B cell (primary cell): ENCODE results near the gene C3orf22. TPM values are rescaled to one million over a fixed set of nuclear protein-coding genes. Genes with fewer than 3 reads are reported as not detected.

ENCODE experiments used
- ATAC-seq: fragments of 200-7000 bp; cut with Tn5 transposase; one replicate; pipeline ENCODE4 v1.10.0; 2021; ENCODE audit warnings: low read depth, mild to moderate bottlenecking, moderate number of reproducible peaks, moderate library complexity
- CTCF ChIA-PET: fragments of 350-600 bp; sonication (Branson Sonifier 250); formaldehyde crosslinking; loops from one replicate; lab custom pipeline; 2021; ENCODE audit warnings: antibody characterized with exemption, inconsistent platforms; lab: Charles Lee
- POLR2A ChIA-PET: fragments of 350-600 bp; sonication (Branson Sonifier 250); formaldehyde crosslinking; loops from one replicate; lab custom pipeline; 2021; ENCODE audit warnings: antibody characterized with exemption; lab: Charles Lee
- DNase-seq: peaks from one replicate; pipeline ENCODE4 v3.0.0; 2013
- H2AFZ ChIP-seq: 2 replicates; pipeline ENCODE4 v1.6.1; 2012; ENCODE audit warnings: mild to moderate bottlenecking, low read depth, low read length; ENCODE audit not compliant: insufficient read depth, poor library complexity, severe bottlenecking
- H3K27ac ChIP-seq, 2 donors: 1 replicate in 1 of 2; 2 replicates in 1 of 2; pipeline ENCODE4 v1.5.1; 2012 to 2013; ENCODE audit warnings: low read length in 2 of 2, mild to moderate bottlenecking in 2 of 2, moderate library complexity in 1 of 2
- H3K27me3 ChIP-seq, 4 experiments: fragments of 200-600 bp in 1 of 4; sonication (generic) in 1 of 4; replicated peaks in 1 of 4; 1 replicate in 2 of 4; 2 replicates in 2 of 4; pipeline versions ENCODE4 v1.6.1 to v1.7.0; 2013 to 2016; ENCODE audit warnings: low read length in 3 of 4, mild to moderate bottlenecking in 2 of 4, mixed read lengths in 1 of 4, moderate library complexity in 1 of 4; ENCODE audit not compliant: insufficient read depth in 4 of 4, control insufficient read depth in 3 of 4; ENCODE audit errors: control extremely low read depth in 1 of 4
- H3K36me3 ChIP-seq, 2 experiments: replicated peaks in 1 of 2; 1 replicate in 1 of 2; 2 replicates in 1 of 2; pipeline versions ENCODE4 v1.6.1 to v1.7.1; 2013; ENCODE audit warnings: low read length in 1 of 2; ENCODE audit not compliant: insufficient read depth in 2 of 2, control insufficient read depth in 1 of 2; ENCODE audit errors: control extremely low read depth in 1 of 2, extremely low read depth in 1 of 2
- H3K4me1 ChIP-seq, 2 donors: fragments of 200-600 bp in 1 of 2; sonication (generic) in 1 of 2; 1 replicate in 1 of 2; 2 replicates in 1 of 2; pipeline versions ENCODE4 v1.5.1 to v1.6.1; 2013 to 2017; ENCODE audit warnings: low read length in 2 of 2; ENCODE audit not compliant: control insufficient read depth in 2 of 2, insufficient read depth in 2 of 2
- H3K4me2 ChIP-seq: replicated peaks from 2 replicates; pipeline ENCODE3; 2012; ENCODE audit warnings: mild to moderate bottlenecking, low read depth, low read length; ENCODE audit not compliant: poor library complexity, severe bottlenecking
- H3K4me3 ChIP-seq, 5 experiments: fragments of 200-600 bp in 1 of 5; sonication (generic) in 1 of 5; 1 replicate in 3 of 5; 2 replicates in 2 of 5; pipeline versions ENCODE4 v1.5.1 to v1.7.0; 2011 to 2016; ENCODE audit warnings: low read length in 4 of 5, mild to moderate bottlenecking in 4 of 5, low read depth in 2 of 5, control low read depth in 1 of 5, moderate library complexity in 1 of 5; ENCODE audit not compliant: insufficient read depth in 1 of 5; ENCODE audit errors: control extremely low read depth in 1 of 5, extremely low read depth in 1 of 5
- H3K79me2 ChIP-seq: fragments of 200-600 bp; sonication (generic); one replicate; pipeline ENCODE4 v1.6.0; 2016; ENCODE audit warnings: low read length; ENCODE audit not compliant: control insufficient read depth, insufficient read depth
- H3K9ac ChIP-seq: fragments of 200-600 bp; sonication (generic); 2 replicates; pipeline ENCODE4 v1.6.1; 2017; ENCODE audit warnings: mild to moderate bottlenecking, low read length, moderate library complexity
- H3K9me3 ChIP-seq, 3 donors: one replicate each; pipeline versions ENCODE4 v1.6.1 to v1.7.1; 2013; ENCODE audit warnings: low read length in 2 of 3; ENCODE audit not compliant: control insufficient read depth in 2 of 3, insufficient read depth in 1 of 3; ENCODE audit errors: control extremely low read depth in 1 of 3
- H4K20me1 ChIP-seq: 2 replicates; pipeline ENCODE4 v1.6.0; 2012; ENCODE audit warnings: mild to moderate bottlenecking, low read length; ENCODE audit not compliant: insufficient read depth, control insufficient read depth, poor library complexity, severe bottlenecking
- H3K27ac Mint-ChIP-seq: one replicate; pipeline ENCODE4 v1.8.0; 2021; ENCODE audit warnings: mixed read lengths
- H3K27me3 Mint-ChIP-seq: one replicate; pipeline ENCODE4 v1.8.0; 2021; ENCODE audit warnings: mixed read lengths
- H3K4me1 Mint-ChIP-seq: one replicate; pipeline ENCODE4 v1.8.0; 2021; ENCODE audit warnings: mixed read lengths
- H3K4me3 Mint-ChIP-seq: one replicate; pipeline ENCODE4 v1.8.0; 2021; ENCODE audit warnings: mixed read lengths
- H3K9me3 Mint-ChIP-seq: one replicate; pipeline ENCODE4 v1.8.0; 2022; ENCODE audit warnings: mixed read lengths; ENCODE audit not compliant: insufficient read depth
- EZH2 ChIP-seq: IDR thresholded peaks from 2 replicates; pipeline ENCODE4 v1.6.1; 2012; ENCODE audit warnings: borderline replicate concordance, low read depth, mild to moderate bottlenecking, moderate library complexity, low read length; ENCODE audit not compliant: insufficient read depth, poor library complexity, severe bottlenecking
- WGBS: methylation state at CpG from one replicate; pipeline ENCODE4 v1.1.5; 2013; ENCODE audit warnings: missing lambda C conversion rate; ENCODE audit not compliant: insufficient coverage; 5-methylcytosine and 5-hydroxymethylcytosine counted together
- intact Hi-C: fragments of 100-400 bp; cut with micrococcal nuclease; formaldehyde crosslinking; loops from one replicate; pipeline ENCODE4 v1.10.0; 2022
- polyA plus RNA-seq: library from polyadenylated mRNA; depleted of rRNA; stranded (reverse); fragments of >200 nt; gene quantifications from 2 replicates; pipeline ENCODE4 v1.2.3, GENCODE V29; 2012
- total RNA-seq, 2 donors: library from RNA; stranded (reverse); fragments of 120-200 nt in 1 of 2; gene quantifications; 1 replicate in 1 of 2; 2 replicates in 1 of 2; pipeline versions ENCODE4 v1.2.3 to v1.2.4, GENCODE V29; 2013 to 2022
- TF ChIP-seq, protein P1 (sequence below): fragments of 200-600 bp; IDR thresholded peaks from one replicate; pipeline ENCODE4 v1.8.0; 2022; ENCODE audit warnings: antibody characterized with exemption, mild to moderate bottlenecking

Gene C3orf22
- total and polyA plus RNA-seq, 2 donors (not counting 1 experiment from before 2014, with no cell fraction given) = not detected

DNA sequence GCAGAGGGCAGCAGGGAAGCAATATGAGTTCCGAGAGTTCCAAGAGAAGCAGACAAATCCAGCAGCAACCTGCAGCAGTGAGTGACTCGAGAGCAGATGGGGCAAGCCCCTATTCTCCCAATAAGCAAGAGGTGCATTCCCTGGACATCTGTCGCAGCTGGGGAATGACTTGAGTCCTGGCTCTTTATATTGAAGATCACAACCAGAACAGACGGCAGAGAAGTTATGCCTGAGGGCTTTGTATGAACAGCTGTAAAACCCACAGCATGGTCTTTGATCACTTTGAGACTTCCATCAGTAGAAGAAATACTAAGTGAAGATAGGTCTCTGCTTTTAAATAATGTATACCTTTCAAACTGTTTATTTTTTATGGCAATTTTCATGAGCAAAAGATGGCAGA lies 23.6 kb upstream of the C3orf22 start:
- Histone ChIP-seq H3K27ac (no peak overlapping the region), H3K4me2 (no peak overlapping the region), H3K4me1 (no peaks in the 10 kb centered on the region), H3K9me3 (no peaks in the 10 kb centered on the region), H3K36me3 (no peaks in the 10 kb centered on the region), H3K79me2 (no peaks in the 10 kb centered on the region), H4K20me1 (no peaks in the 10 kb centered on the region), H2AFZ (no peak overlapping the region), H3K27me3 (no peaks in the 10 kb centered on the region), H3K9ac (no peak overlapping the region), H3K4me3 (no peak overlapping the region)
- POLR2A ChIA-PET = no interaction called here
- no peaks in the 10 kb centered on the region for H3K9me3 Mint-ChIP-seq
- peaks cover 5% of the 10 kb centered on the region for H3K27me3 Mint-ChIP-seq
- DNase-seq (no peak), ATAC-seq (no peak)
- WGBS = 100% methylated on average over 1 of the region's 4 CpGs
- TF ChIP-seq, protein P1, sequence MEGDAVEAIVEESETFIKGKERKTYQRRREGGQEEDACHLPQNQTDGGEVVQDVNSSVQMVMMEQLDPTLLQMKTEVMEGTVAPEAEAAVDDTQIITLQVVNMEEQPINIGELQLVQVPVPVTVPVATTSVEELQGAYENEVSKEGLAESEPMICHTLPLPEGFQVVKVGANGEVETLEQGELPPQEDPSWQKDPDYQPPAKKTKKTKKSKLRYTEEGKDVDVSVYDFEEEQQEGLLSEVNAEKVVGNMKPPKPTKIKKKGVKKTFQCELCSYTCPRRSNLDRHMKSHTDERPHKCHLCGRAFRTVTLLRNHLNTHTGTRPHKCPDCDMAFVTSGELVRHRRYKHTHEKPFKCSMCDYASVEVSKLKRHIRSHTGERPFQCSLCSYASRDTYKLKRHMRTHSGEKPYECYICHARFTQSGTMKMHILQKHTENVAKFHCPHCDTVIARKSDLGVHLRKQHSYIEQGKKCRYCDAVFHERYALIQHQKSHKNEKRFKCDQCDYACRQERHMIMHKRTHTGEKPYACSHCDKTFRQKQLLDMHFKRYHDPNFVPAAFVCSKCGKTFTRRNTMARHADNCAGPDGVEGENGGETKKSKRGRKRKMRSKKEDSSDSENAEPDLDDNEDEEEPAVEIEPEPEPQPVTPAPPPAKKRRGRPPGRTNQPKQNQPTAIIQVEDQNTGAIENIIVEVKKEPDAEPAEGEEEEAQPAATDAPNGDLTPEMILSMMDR = no peak
- no peak overlapping the region for H3K4me3 Mint-ChIP-seq
- H3K27ac Mint-ChIP-seq = no peak overlapping the region
- no peaks in the 10 kb centered on the region for H3K4me1 Mint-ChIP-seq
- intact Hi-C loops = no loop called here
- CTCF ChIA-PET = no interaction called here

DNA sequence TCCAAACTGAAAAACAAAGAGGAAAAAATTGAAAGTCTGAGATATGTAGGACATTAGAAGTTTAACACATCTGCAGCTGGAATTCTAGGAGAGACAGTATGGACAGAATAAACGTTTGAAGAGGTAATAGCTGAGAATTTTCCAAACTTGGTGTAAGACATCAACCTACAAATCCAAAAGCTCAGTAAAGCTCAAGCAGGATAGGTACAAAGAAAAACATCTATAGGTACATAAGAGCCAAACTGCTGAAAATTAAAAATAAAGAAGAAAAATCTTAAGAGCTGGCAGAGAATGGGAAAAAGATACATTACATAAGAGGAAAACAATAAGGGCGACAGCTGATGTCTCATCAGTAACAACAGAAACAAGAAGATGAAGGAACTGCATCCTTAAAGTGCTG lies 22.8 kb upstream of the C3orf22 start:
- no peaks in the 10 kb centered on the region for H3K36me3 ChIP-seq
- ATAC-seq (no peak), DNase-seq (no peak)
- Mint-ChIP-seq H3K9me3 (no peaks in the 10 kb centered on the region), H3K27me3 (peaks cover 5% of the 10 kb centered on the region), H3K4me1 (no peaks in the 10 kb centered on the region), H3K4me3 (no peak overlapping the region), H3K27ac (no peak overlapping the region)
- H3K27me3 ChIP-seq = no peaks in the 10 kb centered on the region
- ChIA-PET CTCF (no interaction called here), POLR2A (no interaction called here)
- H3K9me3 ChIP-seq = no peaks in the 10 kb centered on the region
- H3K27ac ChIP-seq = no peak overlapping the region
- no peak overlapping the region for H3K9ac ChIP-seq
- no CpG with 5 or more reads among the region's 2 CpGs for WGBS
- H3K4me1 ChIP-seq = no peaks in the 10 kb centered on the region
- no peaks in the 10 kb centered on the region for H3K79me2 ChIP-seq
- no peaks in the 10 kb centered on the region for H4K20me1 ChIP-seq
- no peak for TF ChIP-seq EZH2
- TF ChIP-seq, protein P1 = no peak
- no peak overlapping the region for H3K4me2 ChIP-seq
- no peak overlapping the region for H3K4me3 ChIP-seq
- no peak overlapping the region for H2AFZ ChIP-seq
- intact Hi-C loops = no loop called here
